Hair follicle dermal papilla cell (primary cell): Measurements from ENCODE around the gene LZTFL1. TPM values are rescaled to one million over a fixed set of nuclear protein-coding genes. Genes with fewer than 3 reads are reported as not detected.

Experiments used
- total RNA-seq: library from RNA; depleted of rRNA; stranded (reverse); fragments of >200 nt; gene quantifications from 2 replicates; pipeline ENCODE4 v1.2.3, GENCODE V29; 2012

LZTFL1 gene, protein sequence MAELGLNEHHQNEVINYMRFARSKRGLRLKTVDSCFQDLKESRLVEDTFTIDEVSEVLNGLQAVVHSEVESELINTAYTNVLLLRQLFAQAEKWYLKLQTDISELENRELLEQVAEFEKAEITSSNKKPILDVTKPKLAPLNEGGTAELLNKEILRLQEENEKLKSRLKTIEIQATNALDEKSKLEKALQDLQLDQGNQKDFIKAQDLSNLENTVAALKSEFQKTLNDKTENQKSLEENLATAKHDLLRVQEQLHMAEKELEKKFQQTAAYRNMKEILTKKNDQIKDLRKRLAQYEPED
- total RNA-seq, result 18.8 and 24.8 TPM in 2 replicates

DNA sequence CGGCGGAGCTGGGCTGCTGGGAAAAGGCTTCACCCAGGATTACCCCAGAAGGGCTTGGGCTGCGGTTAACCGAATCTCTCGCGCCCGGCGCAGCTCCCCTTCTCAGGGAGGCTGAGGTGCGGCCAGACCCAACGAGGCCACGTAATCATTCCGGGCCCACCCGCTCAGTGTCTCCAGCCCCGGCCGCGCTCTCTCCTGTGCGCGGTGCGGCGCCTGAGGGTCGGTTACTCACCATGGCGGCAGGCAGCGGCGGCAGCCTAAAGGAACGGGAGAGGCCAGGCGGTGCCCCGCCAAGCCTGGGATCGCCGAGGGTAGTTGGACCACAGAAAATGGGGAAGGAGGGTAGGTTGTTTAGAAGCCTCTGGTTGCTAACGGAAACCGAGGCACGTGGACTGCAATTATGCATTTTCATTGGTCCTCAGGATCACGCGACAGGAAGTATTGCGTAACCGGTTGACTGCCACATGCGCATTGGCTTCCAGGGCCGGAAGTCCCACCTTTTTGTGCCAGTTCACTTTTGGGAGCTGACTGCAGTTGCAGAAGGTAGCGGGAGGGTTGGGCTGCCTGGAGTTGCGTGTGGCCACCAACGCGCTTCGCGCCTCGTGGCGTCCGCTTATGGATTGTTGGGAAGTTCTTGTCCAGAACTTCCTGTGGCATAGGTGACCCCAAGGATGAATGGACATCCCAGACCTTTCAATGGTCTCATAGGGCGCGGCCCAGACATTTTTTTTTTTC lies at the start of gene LZTFL1:
TSS of gene LZTFL1 (minus strand) at position 363 of the 735 bp plus-strand sequence. CDS start at position 235, 128 bp downstream.

DNA sequence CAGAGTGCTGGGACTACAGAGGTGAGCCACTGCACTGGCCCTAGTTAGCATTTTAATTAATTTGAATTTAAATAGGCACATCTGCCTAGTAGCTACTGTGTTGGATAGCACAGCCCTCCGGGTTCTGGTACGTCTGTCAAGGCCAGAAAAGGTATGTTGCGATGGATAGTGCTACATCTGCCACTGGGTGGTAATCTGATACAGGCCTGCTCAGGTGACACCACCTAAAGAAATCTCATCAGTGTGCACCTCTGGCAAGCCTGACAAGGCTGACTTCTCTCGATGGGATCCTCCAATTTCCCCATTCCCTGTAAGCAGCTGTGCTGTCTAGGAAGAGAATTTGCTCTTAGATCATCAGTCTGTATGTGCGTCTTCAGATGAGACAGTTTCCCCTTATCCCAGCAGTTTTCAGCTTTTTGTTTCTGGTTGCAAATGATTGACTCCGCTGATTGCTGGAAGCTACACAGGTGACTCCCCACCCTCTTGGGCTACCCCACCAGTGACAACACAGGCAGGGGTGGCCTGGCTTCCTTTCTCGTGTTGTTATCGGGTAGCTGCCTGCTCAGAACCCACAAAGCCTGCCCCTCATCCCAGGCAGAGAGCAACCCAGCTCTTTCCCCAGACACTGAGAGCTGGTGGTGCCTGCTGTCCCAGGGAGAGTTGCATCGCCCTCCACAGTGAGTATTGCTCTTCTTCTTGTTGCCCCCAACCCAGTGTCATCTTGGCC lies 44.2 kb upstream of the LZTFL1 start, which contains the start of gene CCR9:
TSS of gene CCR9 (plus strand) at position 565 of the 727 bp plus-strand sequence. CDS start 8,391 bp downstream, outside the sequence.

DNA sequence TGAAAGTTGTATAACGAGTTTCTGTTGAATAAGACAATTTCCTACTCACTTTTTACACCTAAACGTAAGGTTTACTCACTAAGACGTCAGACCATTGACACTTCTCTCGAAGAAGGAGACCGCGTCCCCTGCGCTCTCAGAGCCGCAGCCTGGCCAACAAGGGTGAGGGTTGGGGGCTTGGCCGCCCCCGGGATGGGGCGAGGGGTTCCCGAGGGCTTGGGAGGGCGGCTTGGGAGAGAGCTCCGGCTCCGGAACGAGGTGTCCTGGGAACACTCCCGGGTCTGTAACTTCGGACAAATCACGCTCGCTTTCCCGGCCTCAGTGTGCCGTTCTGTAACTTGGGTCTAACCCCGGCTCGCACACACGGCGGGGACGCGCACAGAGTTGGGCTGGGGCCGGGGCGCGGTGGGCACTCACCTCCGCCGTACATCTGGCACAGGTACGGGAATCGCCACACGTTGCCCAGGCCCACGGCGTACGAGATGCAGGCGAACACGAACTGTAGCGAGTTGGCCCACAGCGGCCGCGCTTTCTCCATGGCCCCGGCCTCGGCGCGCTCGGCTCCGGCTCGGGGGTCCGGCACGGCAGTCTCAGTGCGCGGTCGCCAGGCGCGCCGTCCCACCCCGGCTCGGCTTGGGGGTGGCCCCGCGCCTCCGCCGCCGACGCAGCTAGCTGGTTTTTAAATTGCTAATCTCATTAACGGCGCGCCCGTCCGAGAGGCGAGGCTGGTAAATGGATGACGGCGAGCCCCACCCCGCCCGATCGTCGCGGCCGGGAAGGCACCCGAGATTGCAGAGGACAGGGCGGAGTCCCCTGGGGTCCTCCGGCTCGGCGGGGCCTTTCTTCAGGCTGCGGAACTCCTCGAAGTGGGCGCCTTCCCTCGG lies 45.8 kb downstream of the LZTFL1 start, which contains the start of gene SLC6A20:
TSS of gene SLC6A20 (minus strand) at position 655 of the 884 bp plus-strand sequence. CDS start at position 538, 117 bp downstream.

Other genes with a start within 250 kb of the LZTFL1 start
- gene LIMD1, start 247.4 kb downstream of the LZTFL1 start, total RNA-seq, result 22.2 and 25.0 TPM in 2 replicates
- 32.4 and 42.0 TPM in 2 replicates for gene SACM1L, start 152.7 kb downstream of the LZTFL1 start, total RNA-seq
- not detected in 2 replicates for gene SLC6A20, start 45.6 kb downstream of the LZTFL1 start, total RNA-seq
- not detected in 2 replicates for gene CCR9, start 44.4 kb upstream of the LZTFL1 start, total RNA-seq
- gene CXCR6, start 101.3 kb upstream of the LZTFL1 start, total RNA-seq, result not detected in 2 replicates
- 26.8 and 31.0 TPM in 2 replicates for gene FYCO1, start 153.7 kb upstream of the LZTFL1 start, total RNA-seq
- gene XCR1, start 185.4 kb upstream of the LZTFL1 start, total RNA-seq, result not detected in 2 replicates